ENCODE measurements around the gene RAB36.

RAB36 gene

GRCh38 chr22:23158516-23159290 lies 13.4 kb downstream of the RAB36 start:
- DNase-seq (ENCODE audit: low read depth in 3 of 3): no peak

- DNase-seq (ENCODE audit: low read depth in 3 of 3): no peak
These were observed 14.0 kb downstream of the RAB36 start for GRCh38 chr22:23159291-23159630.

GRCh38 chr22:23161029-23161428 lies 15.8 kb downstream of the RAB36 start:
- DNase-seq (ENCODE audit: low read depth in 3 of 3): no peak

GRCh38 chr22:23161574-23161973 lies 16.3 kb downstream of the RAB36 start:
- DNase-seq (ENCODE audit: low read depth in 3 of 3): no peak

GRCh38 chr22:23163665-23164064 lies 18.4 kb downstream of the RAB36 start:
- no peak for DNase-seq (ENCODE audit: low read depth in 3 of 3)

GRCh38 chr22:23164091-23164490 lies 18.8 kb downstream of the RAB36 start:
- DNase-seq (ENCODE audit: low read depth in 3 of 3): no peak

- DNase-seq (ENCODE audit: low read depth in 3 of 3): no peak
These were observed 21.0 kb downstream of the RAB36 start for GRCh38 chr22:23166042-23166831.

GRCh38 chr22:23166841-23167616 lies 21.8 kb downstream of the RAB36 start:
- DNase-seq (ENCODE audit: low read depth in 3 of 3): no peak

- DNase-seq (ENCODE audit: low read depth in 3 of 3): no peak
These were observed 23.2 kb downstream of the RAB36 start for GRCh38 chr22:23168391-23169042.

GRCh38 chr22:23169043-23169406 lies 23.7 kb downstream of the RAB36 start:
- DNase-seq (ENCODE audit: low read depth in 3 of 3): no peak

GRCh38 chr22:23175817-23176644 lies 30.8 kb downstream of the RAB36 start:
- DNase-seq (ENCODE audit: low read depth in 3 of 3): no peak

- DNase-seq (ENCODE audit: low read depth in 3 of 3): no peak
These were observed 31.4 kb downstream of the RAB36 start for GRCh38 chr22:23176645-23177027.

- no peak for DNase-seq (ENCODE audit: low read depth in 3 of 3)
These were observed 31.9 kb downstream of the RAB36 start for GRCh38 chr22:23177197-23177596.

GRCh38 chr22:23178512-23179254 lies 33.4 kb downstream of the RAB36 start:
- peak in 1 of 3 donors; percentile 54 for DNase-seq (ENCODE audit: low read depth in 3 of 3)

- DNase-seq (ENCODE audit: low read depth in 3 of 3): peak in 1 of 3 donors; percentile 13
These were observed 34.4 kb downstream of the RAB36 start for GRCh38 chr22:23179381-23180299.

GRCh38 chr22:23180301-23180892 lies 35.1 kb downstream of the RAB36 start, which contains the start of gene BCR:
Gene BCR (plus strand): TSS chr22:23180509. CDS start chr22:23180961, 452 bp downstream.
- DNase-seq (ENCODE audit: low read depth in 3 of 3): peak in 1 of 3 donors; percentile 41

- DNase-seq (ENCODE audit: low read depth in 3 of 3): peak in 1 of 3 donors; percentile 24
These were observed 35.8 kb downstream of the RAB36 start for GRCh38 chr22:23180893-23181720.
